Effector memory CD8-positive, alpha-beta T cell (primary cell): ENCODE data around the gene OR2V2.
"Not testable (repeated sequence)": the region's sequence is repeated elsewhere in the genome, so short reads cannot be mapped to it uniquely, and the experiment has no call there.

Source experiments
- ATAC-seq: fragments of 150-1000 bp; cut with Tn5 transposase; replicated peaks from 2 replicates; pipeline ENCODE4 v1.10.0; 2021; ENCODE audit warnings: mild to moderate bottlenecking, moderate library complexity
- DNase-seq, 3 experiments: peaks; one replicate each; pipeline ENCODE4 v3.0.0; 2021
- H3K27ac Mint-ChIP-seq, 2 donors: one replicate each; pipeline ENCODE4 v1.8.0; 2022; ENCODE audit warnings: mild to moderate bottlenecking in 2 of 2, mixed read lengths in 2 of 2, moderate library complexity in 2 of 2
- H3K27me3 Mint-ChIP-seq, 2 donors: one replicate each; pipeline ENCODE4 v1.8.0; 2022; ENCODE audit warnings: mixed read lengths in 2 of 2
- H3K36me3 Mint-ChIP-seq: one replicate; pipeline ENCODE4 v1.8.0; 2022; ENCODE audit warnings: mild to moderate bottlenecking, moderate library complexity, mixed read lengths; ENCODE audit not compliant: insufficient read depth
- H3K4me1 Mint-ChIP-seq, 2 donors: one replicate each; pipeline ENCODE4 v1.8.0; 2022; ENCODE audit warnings: low read depth in 2 of 2, mixed read lengths in 2 of 2
- H3K4me3 Mint-ChIP-seq, 2 donors: one replicate each; pipeline ENCODE4 v1.8.0; 2022; ENCODE audit warnings: mild to moderate bottlenecking in 2 of 2, mixed read lengths in 2 of 2, moderate library complexity in 2 of 2
- H3K9me3 Mint-ChIP-seq, 2 donors: one replicate each; pipeline ENCODE4 v1.8.0; 2022; ENCODE audit warnings: mixed read lengths in 2 of 2

The OR2V2 gene

DNA sequence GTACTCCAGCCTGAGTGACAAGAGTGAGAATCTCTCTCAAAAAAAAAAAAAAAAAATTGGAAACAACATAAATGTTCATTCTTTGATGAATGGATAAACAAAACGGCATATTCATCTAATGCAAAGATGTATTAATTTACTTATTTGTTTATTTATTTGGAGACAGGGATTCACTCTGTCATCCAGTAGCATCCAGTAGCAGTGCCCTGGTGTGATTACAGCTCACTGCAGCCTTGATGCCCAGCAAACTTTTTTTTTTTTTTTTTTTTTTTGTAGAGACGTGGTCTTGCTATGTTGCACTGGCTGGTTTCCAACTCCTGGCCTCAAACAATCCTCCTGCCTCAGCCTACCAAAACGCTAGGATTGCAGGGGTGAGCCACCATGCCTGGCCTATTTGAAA lies 24.4 kb downstream of the OR2V2 start:
- Mint-ChIP-seq H3K9me3 (peaks cover 0 to 4% of the 10 kb centered on the region in 2 donors), H3K36me3 (peaks cover 43% of the 10 kb centered on the region), H3K27ac (no peak overlapping the region), H3K27me3 (peaks cover 11 to 67% of the 10 kb centered on the region in 2 donors), H3K4me3 (peak overlapping the region in 1 of 2 donors; percentile 10), H3K4me1 (peaks cover 28 to 38% of the 10 kb centered on the region in 2 donors)
- no peak for ATAC-seq
- no peak for DNase-seq

- H3K27me3 Mint-ChIP-seq = peaks cover 11 to 60% of the 10 kb centered on the region in 2 donors
- H3K27ac Mint-ChIP-seq = peak overlapping the region; percentile 22 to 66
- H3K4me3 Mint-ChIP-seq = peak overlapping the region; percentile 73 to 85
- ATAC-seq = peak; percentile 14
- peaks cover 39% of the 10 kb centered on the region for H3K36me3 Mint-ChIP-seq
- H3K4me1 Mint-ChIP-seq = peaks cover 23 to 26% of the 10 kb centered on the region in 2 donors
- no peak for DNase-seq
- H3K9me3 Mint-ChIP-seq = peaks cover 0 to 4% of the 10 kb centered on the region in 2 donors
Measured at GRCh38 chr5:181173027-181173419, 25.6 kb downstream of the OR2V2 start.

GRCh38 chr5:181173420-181174342 lies 26.3 kb downstream of the OR2V2 start:
- H3K36me3 Mint-ChIP-seq = peaks cover 39% of the 10 kb centered on the region
- peak overlapping the region; percentile 22 to 66 for H3K27ac Mint-ChIP-seq
- H3K9me3 Mint-ChIP-seq = peaks cover 0 to 4% of the 10 kb centered on the region in 2 donors
- peak; percentile 48 to 67 (median 49) for DNase-seq
- H3K4me1 Mint-ChIP-seq = peaks cover 23 to 26% of the 10 kb centered on the region in 2 donors
- H3K4me3 Mint-ChIP-seq = peak overlapping the region; percentile 73 to 85
- peaks cover 11 to 53% of the 10 kb centered on the region in 2 donors for H3K27me3 Mint-ChIP-seq
- peak; percentile 84 for ATAC-seq

GRCh38 chr5:181176254-181176952 lies 29.0 kb downstream of the OR2V2 start:
- H3K4me1 Mint-ChIP-seq = peaks cover 11% of the 10 kb centered on the region in 2 donors
- H3K9me3 Mint-ChIP-seq = no peaks in the 10 kb centered on the region
- no peak for ATAC-seq
- peaks cover 17% of the 10 kb centered on the region for H3K36me3 Mint-ChIP-seq
- no peak for DNase-seq
- no peak overlapping the region for H3K4me3 Mint-ChIP-seq
- no peak overlapping the region for H3K27ac Mint-ChIP-seq
- H3K27me3 Mint-ChIP-seq = peaks cover 0 to 28% of the 10 kb centered on the region in 2 donors

- not testable (repeated sequence) for DNase-seq, H3K4me3 Mint-ChIP-seq, ATAC-seq, H3K27ac Mint-ChIP-seq, H3K9me3 Mint-ChIP-seq
- peaks cover 16% of the 10 kb centered on the region in 2 donors for H3K4me1 Mint-ChIP-seq
- peaks cover 17% of the 10 kb centered on the region for H3K36me3 Mint-ChIP-seq
- peaks cover 0 to 27% of the 10 kb centered on the region in 2 donors for H3K27me3 Mint-ChIP-seq
Measured at GRCh38 chr5:181177559-181177958, 30.2 kb downstream of the OR2V2 start.

- peaks cover 0 to 4% of the 10 kb centered on the region in 2 donors for H3K27me3 Mint-ChIP-seq
- DNase-seq (peak; percentile 57 to 59 (median 58)), ATAC-seq (peak; percentile 74)
- peaks cover 15% of the 10 kb centered on the region for H3K36me3 Mint-ChIP-seq
- H3K27ac Mint-ChIP-seq = peak overlapping the region in 1 of 2 donors; percentile 41
- peaks cover 10 to 12% of the 10 kb centered on the region in 2 donors for H3K4me1 Mint-ChIP-seq
- peak overlapping the region in 1 of 2 donors; percentile 72 for H3K4me3 Mint-ChIP-seq
- no peaks in the 10 kb centered on the region for H3K9me3 Mint-ChIP-seq
Measured at GRCh38 chr5:181181650-181182565, 34.5 kb downstream of the OR2V2 start.

GRCh38 chr5:181182651-181183050 lies 35.3 kb downstream of the OR2V2 start:
- Mint-ChIP-seq H3K27me3 (no peaks in the 10 kb centered on the region), H3K4me1 (peaks cover 13 to 14% of the 10 kb centered on the region in 2 donors), H3K9me3 (no peaks in the 10 kb centered on the region), H3K36me3 (peaks cover 22% of the 10 kb centered on the region), H3K27ac (peak overlapping the region in 1 of 2 donors; percentile 78), H3K4me3 (peak overlapping the region; percentile 61 to 72)
- no peak for ATAC-seq
- no peak for DNase-seq

GRCh38 chr5:181184845-181185216 lies 37.4 kb downstream of the OR2V2 start:
- Mint-ChIP-seq H3K9me3 (peaks cover 7% of the 10 kb centered on the region in 2 donors), H3K27me3 (peaks cover 0 to 8% of the 10 kb centered on the region in 2 donors), H3K27ac (peak overlapping the region; percentile 85 to 86), H3K4me3 (peak overlapping the region; percentile 86 to 91), H3K36me3 (peaks cover 44% of the 10 kb centered on the region), H3K4me1 (peaks cover 25 to 27% of the 10 kb centered on the region in 2 donors)
- ATAC-seq = no peak
- DNase-seq = no peak

- ATAC-seq = no peak
- DNase-seq = no peak
- Mint-ChIP-seq H3K4me3 (peak overlapping the region in 1 of 2 donors; percentile 12), H3K27me3 (peaks cover 0 to 8% of the 10 kb centered on the region in 2 donors), H3K36me3 (peaks cover 51% of the 10 kb centered on the region), H3K27ac (peak overlapping the region in 1 of 2 donors; percentile 100), H3K4me1 (peaks cover 29 to 33% of the 10 kb centered on the region in 2 donors), H3K9me3 (peaks cover 7% of the 10 kb centered on the region in 2 donors)
Measured at GRCh38 chr5:181185560-181185959, 38.2 kb downstream of the OR2V2 start.

GRCh38 chr5:181186022-181186421 lies 38.6 kb downstream of the OR2V2 start:
- ATAC-seq (no peak), DNase-seq (no peak)
- peaks cover 56% of the 10 kb centered on the region for H3K36me3 Mint-ChIP-seq
- H3K4me1 Mint-ChIP-seq = peaks cover 29 to 34% of the 10 kb centered on the region in 2 donors
- H3K27ac Mint-ChIP-seq = peak overlapping the region in 1 of 2 donors; percentile 100
- peak overlapping the region in 1 of 2 donors; percentile 12 for H3K4me3 Mint-ChIP-seq
- H3K27me3 Mint-ChIP-seq = peaks cover 0 to 8% of the 10 kb centered on the region in 2 donors
- peaks cover 7% of the 10 kb centered on the region in 2 donors for H3K9me3 Mint-ChIP-seq

DNA sequence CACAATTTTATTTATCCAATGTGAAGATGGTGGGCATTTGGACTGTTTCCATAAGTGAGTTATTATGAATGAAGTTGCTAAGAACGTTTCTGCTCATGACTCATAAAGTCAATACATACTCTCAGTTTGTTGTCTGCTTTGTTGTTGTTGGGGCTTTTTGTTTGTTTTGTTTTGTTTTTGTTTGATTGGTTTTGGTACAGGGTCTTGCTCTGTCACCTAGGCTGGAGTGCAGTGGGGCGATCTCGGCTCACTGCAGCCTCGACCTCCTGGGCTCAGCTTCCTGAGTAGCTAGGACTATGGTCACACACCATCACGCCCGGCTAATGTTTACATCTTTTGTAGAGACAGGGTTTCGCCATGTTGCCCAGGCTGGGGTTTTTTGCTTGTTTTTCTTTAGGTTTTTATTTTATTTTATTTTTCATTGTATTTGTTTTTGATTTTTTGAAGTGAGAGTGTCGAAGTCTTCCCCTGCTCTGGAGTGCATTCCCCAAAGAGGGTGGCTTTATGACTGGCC lies 39.7 kb downstream of the OR2V2 start:
- H3K9me3 Mint-ChIP-seq = peaks cover 7 to 11% of the 10 kb centered on the region in 2 donors
- no peak for ATAC-seq
- H3K27ac Mint-ChIP-seq = peak overlapping the region; percentile 100
- no peak for DNase-seq
- H3K36me3 Mint-ChIP-seq = peaks cover 66% of the 10 kb centered on the region
- peak overlapping the region; percentile 97 to 99 for H3K4me3 Mint-ChIP-seq
- peaks cover 32 to 38% of the 10 kb centered on the region in 2 donors for H3K4me1 Mint-ChIP-seq
- peaks cover 0 to 15% of the 10 kb centered on the region in 2 donors for H3K27me3 Mint-ChIP-seq

- peak overlapping the region; percentile 97 to 99 for H3K4me3 Mint-ChIP-seq
- H3K9me3 Mint-ChIP-seq = peaks cover 7 to 11% of the 10 kb centered on the region in 2 donors
- H3K27me3 Mint-ChIP-seq = peaks cover 0 to 15% of the 10 kb centered on the region in 2 donors
- peak; percentile 47 to 63 (median 47) for DNase-seq
- ATAC-seq = no peak
- H3K4me1 Mint-ChIP-seq = peaks cover 37 to 41% of the 10 kb centered on the region in 2 donors
- H3K36me3 Mint-ChIP-seq = peaks cover 72% of the 10 kb centered on the region
- H3K27ac Mint-ChIP-seq = peak overlapping the region; percentile 100
Measured at GRCh38 chr5:181187500-181188213, 40.3 kb downstream of the OR2V2 start.
